OCI-LY3 (cell line): ENCODE measurements around the gene SH2D1B.

Source experiments
- CTCF ChIP-seq: fragments of 200-600, 300-600 bp; sonication (generic); IDR thresholded peaks from 2 replicates; pipeline ENCODE4 v1.5.1; 2014; ENCODE audit warnings: antibody characterized with exemption, low read length, low read depth
- EZH2phosphoT487 ChIP-seq: fragments of 200-600 bp; shearing (Covaris generic); IDR thresholded peaks from 2 replicates; pipeline ENCODE4 v1.6.1; 2018; ENCODE audit warnings: antibody characterized with exemption, mixed run types, low read depth

DNA sequence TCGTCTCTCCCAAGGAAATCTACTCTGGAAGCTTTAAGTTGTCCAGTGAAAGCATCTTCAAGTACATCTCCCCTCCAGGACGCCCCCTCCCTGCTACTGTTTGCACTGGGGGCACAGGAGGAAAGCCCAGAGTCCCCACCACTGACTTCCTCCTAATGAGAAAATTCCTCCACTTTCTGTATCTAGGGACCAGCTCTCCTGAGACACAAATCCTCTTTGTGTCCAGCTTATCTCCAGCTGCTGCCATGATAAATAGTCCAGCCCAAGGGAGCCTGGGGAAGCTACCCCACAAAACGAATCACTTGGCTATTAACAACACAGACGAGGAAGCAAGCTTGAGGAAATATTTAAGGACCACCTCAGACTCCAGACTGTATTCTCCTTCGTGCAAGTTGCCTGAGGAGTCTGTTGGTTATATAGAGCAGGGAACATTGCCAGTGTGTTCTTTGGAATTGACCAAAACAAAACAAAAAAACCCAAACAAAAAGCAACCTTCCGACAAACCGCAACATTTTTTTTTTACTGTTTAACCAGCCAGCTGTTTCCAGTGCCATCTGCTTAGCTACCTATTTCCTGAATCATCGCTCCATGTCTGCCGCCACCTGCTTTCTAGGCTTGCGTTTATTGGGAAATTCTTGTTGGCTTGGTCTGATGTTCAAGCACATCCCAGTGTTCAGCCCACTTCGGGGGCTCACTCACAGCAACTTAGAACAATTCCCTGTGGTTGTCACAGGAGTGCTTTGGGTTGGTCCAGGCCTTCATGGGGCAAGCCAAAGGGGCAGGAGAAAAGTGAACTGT is 22.7 kb downstream of the SH2D1B start:
- no peak for TF ChIP-seq CTCF
- no peak for TF ChIP-seq EZH2phosphoT487
